HG03432 (cell line): ENCODE results near the gene NKD2.
"Not testable (repeated sequence)": the region's sequence is repeated elsewhere in the genome, so short reads cannot be mapped to it uniquely, and the experiment has no call there.

Source experiments
- ATAC-seq: cut with Tn5 transposase; IDR thresholded peaks from one replicate; pipeline ENCODE4 v1.9.1; 2021; ENCODE audit warnings: mild to moderate bottlenecking, moderate library complexity; ENCODE audit not compliant: unreplicated experiment

The NKD2 gene

GRCh38 chr5:1066676-1067075 is 58.1 kb downstream of the NKD2 start:
- no peak for ATAC-seq

GRCh38 chr5:1067141-1068121 is 58.8 kb downstream of the NKD2 start:
- no peak for ATAC-seq

GRCh38 chr5:1068204-1068894 is 59.7 kb downstream of the NKD2 start:
- ATAC-seq: no peak

GRCh38 chr5:1068895-1069719 is 60.5 kb downstream of the NKD2 start:
- no peak for ATAC-seq

- ATAC-seq: no peak
Measured at GRCh38 chr5:1069720-1070088, 61.1 kb downstream of the NKD2 start.

- ATAC-seq: no peak
Measured at GRCh38 chr5:1073239-1074102, 64.9 kb downstream of the NKD2 start.

GRCh38 chr5:1074226-1074625 is 65.6 kb downstream of the NKD2 start:
- ATAC-seq: no peak

GRCh38 chr5:1074816-1075554 is 66.4 kb downstream of the NKD2 start:
- no peak for ATAC-seq

- ATAC-seq: no peak
Measured at GRCh38 chr5:1075555-1075881, 66.9 kb downstream of the NKD2 start.

- no peak for ATAC-seq
Measured at GRCh38 chr5:1075931-1076330, 67.3 kb downstream of the NKD2 start.

GRCh38 chr5:1076406-1076805 is 67.8 kb downstream of the NKD2 start:
- ATAC-seq: no peak

- no peak for ATAC-seq
Measured at GRCh38 chr5:1077026-1077425, 68.4 kb downstream of the NKD2 start.

- no peak for ATAC-seq
Measured at GRCh38 chr5:1077491-1078020, 69.0 kb downstream of the NKD2 start.

- ATAC-seq: no peak
Measured at GRCh38 chr5:1078206-1078605, 69.6 kb downstream of the NKD2 start.

GRCh38 chr5:1078851-1079250 is 70.2 kb downstream of the NKD2 start:
- no peak for ATAC-seq

GRCh38 chr5:1079486-1079885 is 70.9 kb downstream of the NKD2 start:
- ATAC-seq: no peak

GRCh38 chr5:1079961-1080360 is 71.4 kb downstream of the NKD2 start:
- no peak for ATAC-seq

GRCh38 chr5:1080432-1080831 is 71.8 kb downstream of the NKD2 start:
- ATAC-seq: no peak

GRCh38 chr5:1081519-1081918 is 72.9 kb downstream of the NKD2 start:
- ATAC-seq: no peak

- ATAC-seq: not testable (repeated sequence)
Measured at GRCh38 chr5:1083026-1083425, 74.4 kb downstream of the NKD2 start.
